Panc1 (cell line): ENCODE results near the gene ADCY7. TPM values are rescaled to one million over a fixed set of nuclear protein-coding genes. Genes with fewer than 3 reads are reported as not detected.

Experiments
- ATAC-seq: fragments of 200-7000 bp; cut with Tn5 transposase; 2 replicates; pipeline ENCODE4 v1.9.1; 2020; ENCODE audit warnings: mild to moderate bottlenecking, moderate library complexity
- BruUV-seq: library from RNA; stranded (reverse); fragments of 400-500 nt; replicated peaks from 2 replicates; lab custom pipeline; 2021; lab: Mats Ljungman, UMichigan
- CTCF ChIA-PET: fragments of 300-600 bp; sonication (Branson Sonifier 250); formaldehyde crosslinking; loops from one replicate; lab custom pipeline; 2022; ENCODE audit warnings: antibody characterized with exemption; lab: Charles Lee
- POLR2A ChIA-PET: fragments of 300-600 bp; sonication (Branson Sonifier 250); formaldehyde crosslinking; loops from one replicate; lab custom pipeline; 2022; ENCODE audit warnings: antibody characterized with exemption; lab: Charles Lee
- DNase-seq: peaks from one replicate; pipeline ENCODE4 v3.0.0-alpha.2; 2010; ENCODE audit warnings: low read depth, low spot score
- H3K27ac ChIP-seq: 2 replicates; pipeline ENCODE4 v1.5.1; 2011; ENCODE audit warnings: mild to moderate bottlenecking, low read length, inconsistent platforms
- H3K27me3 ChIP-seq: fragments of 200-500 bp; sonication (Bioruptor generic); 2 replicates; pipeline ENCODE4 v1.6.0; 2014; ENCODE audit warnings: low read length, inconsistent platforms; ENCODE audit not compliant: control insufficient read depth, insufficient read depth
- H3K36me3 ChIP-seq: fragments of 200-500 bp; sonication (Bioruptor generic); 2 replicates; pipeline ENCODE4 v1.5.1; 2014; ENCODE audit warnings: inconsistent platforms, mild to moderate bottlenecking, low read length, moderate library complexity; ENCODE audit not compliant: control insufficient read depth, insufficient read depth
- H3K4me1 ChIP-seq: 2 replicates; pipeline ENCODE4 v1.5.1; 2011; ENCODE audit warnings: inconsistent platforms, mild to moderate bottlenecking, low read length, moderate library complexity; ENCODE audit not compliant: control insufficient read depth, insufficient read depth
- H3K4me3 ChIP-seq, 2 experiments: 2 replicates each; pipeline ENCODE4 v1.5.1; 2011 to 2012; ENCODE audit warnings: low read depth in 2 of 2, low read length in 2 of 2, mild to moderate bottlenecking in 2 of 2, inconsistent platforms in 1 of 2, moderate library complexity in 1 of 2
- H3K9me3 ChIP-seq: fragments of 200-500 bp; sonication (Bioruptor generic); 2 replicates; pipeline ENCODE4 v1.5.1; 2014; ENCODE audit warnings: low read depth, mild to moderate bottlenecking, inconsistent platforms, low read length, moderate library complexity; ENCODE audit not compliant: control insufficient read depth, insufficient read depth
- POLR2AphosphoS5 ChIP-seq: IDR thresholded peaks from 2 replicates; pipeline ENCODE4 v1.6.1; 2012; ENCODE audit warnings: mild to moderate bottlenecking, low read depth, low read length, moderate library complexity
- SIN3A ChIP-seq: IDR thresholded peaks from 2 replicates; pipeline ENCODE4 v1.6.1; 2012; ENCODE audit warnings: low read depth, mild to moderate bottlenecking, low read length, moderate library complexity, borderline replicate concordance; ENCODE audit not compliant: insufficient read depth
- TCF7L2 ChIP-seq: IDR thresholded peaks from 2 replicates; pipeline ENCODE4 v1.6.1; 2011; ENCODE audit warnings: mild to moderate bottlenecking, low read depth, low read length, inconsistent platforms
- in situ Hi-C: cut with HindIII; loops from 2 replicates; pipeline ENCODE4 v1.10.0; 2016; ENCODE audit warnings: low sequenced_read_pairs, low pct_unique_long_range_greater_than_20kb
- intact Hi-C: fragments of 100-400 bp; cut with micrococcal nuclease; formaldehyde crosslinking; loops from one replicate; pipeline ENCODE4 v1.10.0; 2022; ENCODE audit not compliant: unreplicated experiment
- total RNA-seq: library from RNA; stranded (reverse); gene quantifications from one replicate; pipeline ENCODE4 v1.2.1, GENCODE V29; 2021; ENCODE audit not compliant: unreplicated experiment
- TF ChIP-seq, protein P1 (sequence below), 2 experiments: IDR thresholded peaks; 2 replicates each; pipeline ENCODE4 v1.6.1; 2011 to 2012; ENCODE audit warnings: low read depth in 2 of 2, control low read depth in 1 of 2, low read length in 1 of 2, mild to moderate bottlenecking in 1 of 2, moderate library complexity in 1 of 2; ENCODE audit not compliant: insufficient read depth in 1 of 2
- TF ChIP-seq, protein P2 (sequence below): fragments of 450-650 bp; IDR thresholded peaks from 2 replicates; pipeline ENCODE4 v1.5.1; 2017; ENCODE audit warnings: mild to moderate bottlenecking

ADCY7 gene
- total RNA-seq, 1 experiment from 2014 or later = 6.3 TPM

DNA sequence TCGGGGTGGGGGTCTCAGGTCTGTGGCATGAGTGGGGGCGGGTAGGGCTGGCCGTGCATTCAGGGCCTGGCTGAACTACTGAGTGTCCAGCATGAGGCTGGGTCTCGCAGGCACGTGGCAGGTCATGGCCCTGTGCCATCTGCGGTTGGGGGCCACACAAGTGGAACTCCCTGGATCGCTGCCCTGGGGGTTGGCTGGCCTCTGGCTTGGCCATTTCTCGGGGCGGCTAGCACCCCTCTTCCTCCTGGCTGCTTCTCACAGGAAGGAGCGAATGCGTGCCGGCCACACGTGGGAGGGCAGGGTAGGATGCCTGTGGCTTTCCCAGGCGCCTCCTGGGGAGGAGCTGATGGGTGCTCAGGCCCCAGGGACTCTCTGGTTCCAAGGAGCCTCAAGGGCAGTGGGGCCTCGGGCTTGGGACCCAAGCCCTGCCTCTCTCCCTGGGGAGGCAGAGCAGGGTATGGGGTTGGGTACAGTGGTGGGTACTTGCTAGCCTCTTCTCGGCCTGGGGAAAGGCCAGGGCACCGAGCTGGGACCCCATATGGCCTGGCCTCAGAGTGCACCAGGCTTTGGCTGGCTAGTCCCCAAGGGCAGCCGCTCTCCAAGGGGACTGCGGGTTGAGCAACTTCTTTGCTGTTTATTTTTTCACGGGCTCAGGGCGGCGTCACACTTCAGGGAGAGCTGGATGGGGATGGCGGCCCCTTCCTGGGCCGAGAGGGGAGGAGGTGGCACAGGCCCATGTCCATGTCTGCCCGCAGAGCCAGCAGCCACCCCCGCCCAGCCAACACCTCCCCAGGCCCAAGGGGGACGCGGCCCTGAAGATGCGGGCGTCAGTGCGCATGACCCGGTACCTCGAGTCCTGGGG is 37.5 kb downstream of the ADCY7 start:
- H3K36me3 ChIP-seq = no peaks in the 10 kb centered on the region
- H3K27me3 ChIP-seq = no peaks in the 10 kb centered on the region
- TF ChIP-seq TCF7L2 = no peak
- TF ChIP-seq, protein P1, sequence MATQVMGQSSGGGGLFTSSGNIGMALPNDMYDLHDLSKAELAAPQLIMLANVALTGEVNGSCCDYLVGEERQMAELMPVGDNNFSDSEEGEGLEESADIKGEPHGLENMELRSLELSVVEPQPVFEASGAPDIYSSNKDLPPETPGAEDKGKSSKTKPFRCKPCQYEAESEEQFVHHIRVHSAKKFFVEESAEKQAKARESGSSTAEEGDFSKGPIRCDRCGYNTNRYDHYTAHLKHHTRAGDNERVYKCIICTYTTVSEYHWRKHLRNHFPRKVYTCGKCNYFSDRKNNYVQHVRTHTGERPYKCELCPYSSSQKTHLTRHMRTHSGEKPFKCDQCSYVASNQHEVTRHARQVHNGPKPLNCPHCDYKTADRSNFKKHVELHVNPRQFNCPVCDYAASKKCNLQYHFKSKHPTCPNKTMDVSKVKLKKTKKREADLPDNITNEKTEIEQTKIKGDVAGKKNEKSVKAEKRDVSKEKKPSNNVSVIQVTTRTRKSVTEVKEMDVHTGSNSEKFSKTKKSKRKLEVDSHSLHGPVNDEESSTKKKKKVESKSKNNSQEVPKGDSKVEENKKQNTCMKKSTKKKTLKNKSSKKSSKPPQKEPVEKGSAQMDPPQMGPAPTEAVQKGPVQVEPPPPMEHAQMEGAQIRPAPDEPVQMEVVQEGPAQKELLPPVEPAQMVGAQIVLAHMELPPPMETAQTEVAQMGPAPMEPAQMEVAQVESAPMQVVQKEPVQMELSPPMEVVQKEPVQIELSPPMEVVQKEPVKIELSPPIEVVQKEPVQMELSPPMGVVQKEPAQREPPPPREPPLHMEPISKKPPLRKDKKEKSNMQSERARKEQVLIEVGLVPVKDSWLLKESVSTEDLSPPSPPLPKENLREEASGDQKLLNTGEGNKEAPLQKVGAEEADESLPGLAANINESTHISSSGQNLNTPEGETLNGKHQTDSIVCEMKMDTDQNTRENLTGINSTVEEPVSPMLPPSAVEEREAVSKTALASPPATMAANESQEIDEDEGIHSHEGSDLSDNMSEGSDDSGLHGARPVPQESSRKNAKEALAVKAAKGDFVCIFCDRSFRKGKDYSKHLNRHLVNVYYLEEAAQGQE (IDR thresholded peaks at IDR 0.05; ENCODE audit: insufficient read depth in 1 of 2, low read depth in 2 of 2, low read length in 1 of 2) = no peak
- TF ChIP-seq SIN3A = no peak
- no peak for TF ChIP-seq POLR2AphosphoS5
- TF ChIP-seq, protein P2, sequence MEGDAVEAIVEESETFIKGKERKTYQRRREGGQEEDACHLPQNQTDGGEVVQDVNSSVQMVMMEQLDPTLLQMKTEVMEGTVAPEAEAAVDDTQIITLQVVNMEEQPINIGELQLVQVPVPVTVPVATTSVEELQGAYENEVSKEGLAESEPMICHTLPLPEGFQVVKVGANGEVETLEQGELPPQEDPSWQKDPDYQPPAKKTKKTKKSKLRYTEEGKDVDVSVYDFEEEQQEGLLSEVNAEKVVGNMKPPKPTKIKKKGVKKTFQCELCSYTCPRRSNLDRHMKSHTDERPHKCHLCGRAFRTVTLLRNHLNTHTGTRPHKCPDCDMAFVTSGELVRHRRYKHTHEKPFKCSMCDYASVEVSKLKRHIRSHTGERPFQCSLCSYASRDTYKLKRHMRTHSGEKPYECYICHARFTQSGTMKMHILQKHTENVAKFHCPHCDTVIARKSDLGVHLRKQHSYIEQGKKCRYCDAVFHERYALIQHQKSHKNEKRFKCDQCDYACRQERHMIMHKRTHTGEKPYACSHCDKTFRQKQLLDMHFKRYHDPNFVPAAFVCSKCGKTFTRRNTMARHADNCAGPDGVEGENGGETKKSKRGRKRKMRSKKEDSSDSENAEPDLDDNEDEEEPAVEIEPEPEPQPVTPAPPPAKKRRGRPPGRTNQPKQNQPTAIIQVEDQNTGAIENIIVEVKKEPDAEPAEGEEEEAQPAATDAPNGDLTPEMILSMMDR = no peak
- no peak overlapping the region for H3K27ac ChIP-seq
- no peaks in the 10 kb centered on the region for H3K9me3 ChIP-seq
- in situ Hi-C loops = no loop called here
- intact Hi-C loops = no loop called here
- ATAC-seq (no peak), DNase-seq (no peak)
- 0 out of 2 replicates have a peak, but pooled peaks cover 2% of the 10 kb centered on the region for H3K4me1 ChIP-seq
- no TSS peak for BruUV-seq
- ChIA-PET CTCF (no interaction called here), POLR2A (no interaction called here)
- H3K4me3 ChIP-seq = no peak overlapping the region

DNA sequence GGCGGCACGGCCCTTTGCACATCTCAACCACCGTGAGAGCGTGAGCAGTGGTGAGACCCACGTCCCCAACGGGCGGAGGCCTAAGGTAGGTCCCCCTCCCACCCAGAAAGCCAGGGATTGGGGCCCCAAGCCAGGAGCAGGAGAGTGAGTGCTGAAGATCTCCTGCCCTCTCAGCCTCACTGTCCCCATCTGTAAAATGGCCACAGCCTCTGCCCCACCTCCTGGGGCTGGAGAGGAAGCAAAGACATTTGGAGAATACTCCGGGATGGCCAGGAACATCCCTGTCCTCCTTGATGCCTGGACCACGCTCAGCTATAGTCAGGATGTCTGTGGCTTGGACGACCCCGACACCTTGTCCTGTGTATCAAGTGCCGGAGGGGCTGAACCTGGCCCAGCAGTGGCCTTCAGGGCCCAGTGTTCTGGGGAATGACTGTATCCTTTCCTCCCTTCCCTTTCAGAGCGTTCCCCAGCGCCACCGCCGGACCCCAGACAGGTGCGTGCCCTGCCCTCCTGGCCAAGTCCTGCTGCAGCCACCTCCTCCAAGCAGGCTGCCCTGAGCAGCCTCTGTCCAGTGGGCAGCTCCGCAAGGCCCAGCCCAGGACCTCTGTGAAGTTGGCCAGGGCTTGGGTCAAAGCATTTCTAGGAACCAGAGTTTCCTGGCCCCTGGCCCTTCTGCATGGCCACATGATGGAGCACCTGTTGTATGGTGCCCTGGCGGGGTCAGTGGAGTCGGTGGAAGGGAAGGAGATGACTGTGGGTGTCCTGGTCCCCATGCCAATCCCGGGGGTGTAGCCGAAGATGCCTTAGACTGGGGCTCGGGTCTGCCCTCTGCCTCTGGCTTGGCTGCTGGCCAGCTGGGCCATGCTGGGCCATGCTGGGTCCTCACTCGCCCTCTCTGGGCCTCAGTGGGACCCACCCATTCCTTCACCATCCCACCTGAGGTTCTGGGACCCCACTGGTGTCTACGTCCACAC is 38.4 kb downstream of the ADCY7 start:
- no peak overlapping the region for H3K27ac ChIP-seq
- no peaks in the 10 kb centered on the region for H3K36me3 ChIP-seq
- no peak for ATAC-seq
- no peaks in the 10 kb centered on the region for H3K27me3 ChIP-seq
- intact Hi-C loops (no loop called here), in situ Hi-C loops (no loop called here)
- no peak for DNase-seq
- ChIA-PET POLR2A (no interaction called here), CTCF (no interaction called here)
- TF ChIP-seq, protein P1 (IDR thresholded peaks at IDR 0.05; ENCODE audit: insufficient read depth in 1 of 2, low read depth in 2 of 2, low read length in 1 of 2) = no peak
- TF ChIP-seq, protein P2 = no peak
- TF ChIP-seq SIN3A (no peak), POLR2AphosphoS5 (no peak), TCF7L2 (no peak)
- no peak overlapping the region for H3K4me3 ChIP-seq
- no peaks in the 10 kb centered on the region for H3K9me3 ChIP-seq
- H3K4me1 ChIP-seq = 0 out of 2 replicates have a peak, but pooled peaks cover 2% of the 10 kb centered on the region
- BruUV-seq = no TSS peak
